GM12865 (cell line): ENCODE data around the gene SCGB3A1.

Experiments used
- DNase-seq: peaks from one replicate; pipeline ENCODE4 v3.0.0; 2010; ENCODE audit warnings: low read depth
- H3K4me3 ChIP-seq: 2 replicates; pipeline ENCODE4 v1.5.1; 2011; ENCODE audit warnings: mild to moderate bottlenecking, low read depth, low read length, control low read depth
- CTCF ChIP-seq: IDR thresholded peaks from 2 replicates; pipeline ENCODE4 v1.5.1; 2011; ENCODE audit warnings: low read length, control low read depth, low read depth, inconsistent platforms; ENCODE audit not compliant: insufficient read depth; ENCODE audit errors: missing control alignments

The SCGB3A1 gene

GRCh38 chr5:180619563-180619915 is 28.2 kb upstream of the SCGB3A1 start:
- no peak overlapping the region for H3K4me3 ChIP-seq
- DNase-seq = no peak
- TF ChIP-seq CTCF = no peak

GRCh38 chr5:180618829-180619562 is 27.7 kb upstream of the SCGB3A1 start:
- no peak for TF ChIP-seq CTCF
- no peak overlapping the region for H3K4me3 ChIP-seq
- no peak for DNase-seq

GRCh38 chr5:180618487-180618828 is 27.2 kb upstream of the SCGB3A1 start:
- H3K4me3 ChIP-seq = no peak overlapping the region
- TF ChIP-seq CTCF = no peak
- DNase-seq = no peak

- no peak for TF ChIP-seq CTCF
- no peak for DNase-seq
Measured at GRCh38 chr5:180613814-180614188, 22.5 kb upstream of the SCGB3A1 start.

GRCh38 chr5:180613188-180613813 is 22.0 kb upstream of the SCGB3A1 start:
- H3K4me3 ChIP-seq = no peak overlapping the region
- TF ChIP-seq CTCF = no peak
- DNase-seq = no peak

More at GRCh38 chr5:180613814-180614188, 22.5 kb upstream of the SCGB3A1 start:
- no peak overlapping the region for H3K4me3 ChIP-seq

- DNase-seq = no peak
- TF ChIP-seq CTCF = no peak
- no peak overlapping the region for H3K4me3 ChIP-seq
Measured at GRCh38 chr5:180612683-180613082, 21.4 kb upstream of the SCGB3A1 start.
